GM18511 (cell line): ENCODE data around the gene ANKRA2.

Experiments
- ATAC-seq: cut with Tn5 transposase; IDR thresholded peaks from one replicate; pipeline ENCODE4 v1.9.1; 2021; ENCODE audit warnings: mild to moderate bottlenecking, moderate library complexity; ENCODE audit not compliant: unreplicated experiment

The ANKRA2 gene, protein sequence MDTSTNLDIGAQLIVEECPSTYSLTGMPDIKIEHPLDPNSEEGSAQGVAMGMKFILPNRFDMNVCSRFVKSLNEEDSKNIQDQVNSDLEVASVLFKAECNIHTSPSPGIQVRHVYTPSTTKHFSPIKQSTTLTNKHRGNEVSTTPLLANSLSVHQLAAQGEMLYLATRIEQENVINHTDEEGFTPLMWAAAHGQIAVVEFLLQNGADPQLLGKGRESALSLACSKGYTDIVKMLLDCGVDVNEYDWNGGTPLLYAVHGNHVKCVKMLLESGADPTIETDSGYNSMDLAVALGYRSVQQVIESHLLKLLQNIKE

DNA sequence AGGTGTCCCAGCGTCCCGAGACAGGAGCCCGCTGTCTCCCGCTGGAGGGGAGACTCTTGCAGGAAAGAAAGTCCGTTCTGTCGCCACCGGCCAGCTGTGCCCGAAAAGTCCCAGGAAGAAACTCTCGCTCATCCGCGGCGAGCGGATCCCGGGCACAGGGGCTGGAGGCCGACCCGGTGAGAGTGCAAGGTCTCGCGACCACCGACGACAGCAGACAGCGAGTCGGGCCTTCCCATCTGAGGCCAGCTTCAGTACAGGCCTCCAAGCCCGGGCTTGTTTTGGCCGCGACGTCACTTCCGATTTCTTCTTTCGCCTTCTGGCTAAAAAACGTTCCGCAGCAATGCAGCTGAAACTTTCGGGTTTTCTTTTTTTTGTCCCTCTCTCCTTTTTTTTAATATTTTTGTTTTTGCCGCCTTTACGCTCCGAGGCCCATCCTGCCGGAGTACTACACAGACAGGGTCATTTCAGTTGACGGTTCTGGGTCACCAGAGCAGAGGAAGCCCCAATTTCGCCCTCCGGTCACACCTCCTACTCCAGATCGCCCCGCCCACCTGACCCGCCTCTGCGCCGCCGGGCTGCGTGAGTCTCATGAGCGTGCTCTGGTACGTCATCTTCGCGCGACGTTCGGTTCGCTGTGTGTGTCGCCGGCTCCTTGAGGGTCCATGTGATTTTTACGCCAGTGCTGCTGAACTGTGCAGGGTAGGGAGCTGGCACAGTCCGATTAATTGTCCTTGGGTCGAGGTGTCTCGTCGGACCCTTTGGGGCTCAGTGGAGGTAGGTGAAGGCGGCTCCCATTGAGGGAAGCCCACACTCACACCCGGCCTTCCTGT, at the start of gene ANKRA2, which contains the start of gene UTP15:
Gene ANKRA2, minus strand, starts transcription at position 501 of the 830 bp plus-strand sequence. CDS start 2,758 bp downstream, outside the sequence.
Gene UTP15, plus strand, starts transcription at position 605 of the 830 bp plus-strand sequence. CDS start 1,602 bp downstream, outside the sequence.
- peak; percentile 96 for ATAC-seq

DNA sequence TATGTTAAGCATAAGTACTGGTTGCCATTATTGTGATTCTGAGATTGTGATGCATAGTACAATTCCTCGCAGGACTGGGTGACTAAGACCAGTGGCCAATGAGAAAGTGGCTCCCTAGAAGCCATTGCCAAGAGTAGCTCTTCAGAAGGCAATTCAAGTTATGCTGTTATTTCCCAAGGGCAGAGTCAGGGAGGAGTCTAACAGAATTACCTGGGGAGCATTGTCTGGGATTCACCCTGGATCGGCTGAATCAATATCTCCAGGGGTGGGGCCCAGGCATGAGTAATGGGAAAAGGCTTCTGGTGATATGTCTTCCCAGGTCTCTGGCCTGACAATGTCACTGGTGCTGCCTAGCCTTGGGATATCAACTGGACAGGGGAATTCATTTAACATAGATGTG, 49.6 kb upstream of the ANKRA2 start:
- no peak for ATAC-seq

DNA sequence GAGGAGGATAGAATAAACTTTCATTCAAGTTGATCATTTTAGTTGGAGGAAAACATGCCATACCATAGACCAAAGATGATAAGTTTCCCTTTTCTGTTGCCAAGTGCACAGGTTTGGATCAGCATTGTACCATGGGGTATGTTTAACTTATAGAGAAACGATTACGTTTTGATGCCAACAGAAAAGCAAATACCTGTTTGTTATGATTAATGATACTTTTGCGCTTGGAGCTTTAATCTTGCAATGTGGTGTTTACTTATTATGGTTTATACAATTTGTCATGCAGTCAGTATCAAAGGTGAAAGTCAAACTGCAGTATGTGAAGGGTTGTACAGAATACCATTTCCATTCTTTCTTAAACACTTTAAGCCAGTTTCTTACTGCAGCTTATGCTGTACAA, 47.4 kb upstream of the ANKRA2 start:
- ATAC-seq = no peak

DNA sequence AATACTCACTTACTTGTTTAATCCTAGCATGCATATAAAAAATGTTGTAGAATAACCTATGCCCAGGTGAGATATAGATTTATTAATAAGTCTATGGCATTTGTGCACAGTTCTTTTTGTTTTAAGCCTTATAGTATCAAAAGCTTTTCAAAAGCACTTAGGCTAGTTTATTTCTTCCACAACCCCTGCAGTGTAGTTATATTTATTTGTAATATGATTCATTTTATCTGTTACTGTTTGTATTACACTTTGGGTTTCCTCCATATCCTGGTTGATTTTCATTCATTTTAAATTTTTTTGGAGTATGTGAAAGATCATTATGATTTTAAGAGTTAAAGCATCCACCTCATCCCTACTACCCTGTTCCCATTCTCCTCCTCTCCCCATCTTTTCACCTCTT, 41.8 kb upstream of the ANKRA2 start:
- no peak for ATAC-seq

DNA sequence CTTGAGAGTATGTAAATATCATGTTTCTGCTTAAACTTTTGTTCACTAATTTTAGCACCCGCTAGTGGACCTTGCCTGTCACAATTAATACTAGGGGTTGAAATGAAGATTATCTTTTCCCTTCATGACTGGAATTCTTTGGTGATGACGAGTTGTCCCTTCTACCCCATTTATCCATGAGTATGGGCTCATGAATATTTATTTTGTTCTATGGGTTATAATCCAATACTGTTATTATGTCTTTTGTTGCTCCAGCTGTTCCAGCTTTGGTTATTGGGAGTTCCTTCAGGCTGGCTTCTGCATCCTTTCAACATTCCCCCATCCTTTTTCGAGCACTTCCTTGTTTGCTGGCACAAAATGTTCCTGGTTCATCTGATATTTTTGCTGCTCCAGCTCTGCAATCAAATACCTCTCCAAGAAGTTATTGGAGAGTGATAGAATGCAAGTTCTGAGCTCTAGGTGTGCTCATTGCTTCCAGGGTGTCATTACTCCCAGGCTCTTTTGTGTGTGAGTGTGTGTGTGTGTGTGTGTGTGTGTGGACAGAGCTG, 40.8 kb upstream of the ANKRA2 start:
- no peak for ATAC-seq

DNA sequence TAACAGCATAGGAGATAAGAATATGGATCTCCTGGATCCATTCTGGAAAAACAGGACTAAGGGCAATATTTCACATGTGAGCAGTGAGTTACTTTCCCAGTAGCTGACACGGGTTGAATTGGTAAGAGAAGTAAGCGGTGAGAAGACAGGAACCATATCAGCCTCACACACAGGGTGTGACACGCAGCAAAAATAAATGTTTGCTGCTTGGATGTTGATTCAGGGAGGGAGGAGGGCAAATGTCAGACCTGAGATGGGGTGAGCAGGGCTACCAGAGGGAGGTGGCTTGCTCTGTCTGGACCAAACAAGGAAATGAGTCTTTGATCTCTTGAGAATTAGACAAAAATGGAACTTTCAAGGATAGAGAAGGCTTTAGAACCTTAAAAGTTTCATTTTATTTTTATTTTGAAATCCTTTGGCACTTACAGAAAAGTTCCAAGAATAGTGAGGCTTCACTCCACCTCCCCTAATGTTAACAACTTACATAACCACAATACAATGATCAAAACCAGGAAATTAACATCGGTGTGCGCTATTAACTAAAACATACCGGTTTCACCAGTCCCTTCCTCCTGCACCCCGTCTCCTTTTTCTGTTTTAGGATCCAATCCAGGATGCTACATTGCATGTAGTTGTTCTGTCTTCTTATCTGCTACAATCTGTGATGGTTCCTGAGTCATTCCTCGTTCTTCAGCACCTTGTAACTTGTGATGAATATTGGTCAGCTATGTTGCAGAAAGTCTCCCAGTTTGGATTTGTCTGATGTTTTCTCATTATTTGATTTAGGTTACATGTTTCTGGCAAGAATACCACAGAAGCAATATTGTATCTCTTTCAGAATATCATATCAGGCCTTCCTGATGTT, 40.0 kb upstream of the ANKRA2 start:
- no peak for ATAC-seq

DNA sequence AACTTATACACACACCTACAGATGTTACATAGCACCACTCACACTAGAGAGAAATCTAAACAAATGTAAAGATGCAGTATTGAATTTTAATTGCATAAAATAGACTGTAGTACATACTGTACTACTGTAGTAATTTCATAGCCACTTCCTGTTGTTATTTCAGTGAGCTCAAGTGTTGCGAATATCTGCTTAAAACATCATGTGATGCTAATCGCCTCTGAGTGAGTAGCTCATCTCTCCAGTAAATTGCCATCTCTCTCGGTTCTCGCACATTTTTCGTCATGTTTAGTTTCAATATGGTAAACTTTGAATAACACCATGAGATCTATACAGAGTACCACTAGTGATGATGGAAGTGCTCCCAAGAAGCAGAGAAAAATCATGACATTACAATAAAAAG, 38.6 kb upstream of the ANKRA2 start:
- ATAC-seq = no peak

DNA sequence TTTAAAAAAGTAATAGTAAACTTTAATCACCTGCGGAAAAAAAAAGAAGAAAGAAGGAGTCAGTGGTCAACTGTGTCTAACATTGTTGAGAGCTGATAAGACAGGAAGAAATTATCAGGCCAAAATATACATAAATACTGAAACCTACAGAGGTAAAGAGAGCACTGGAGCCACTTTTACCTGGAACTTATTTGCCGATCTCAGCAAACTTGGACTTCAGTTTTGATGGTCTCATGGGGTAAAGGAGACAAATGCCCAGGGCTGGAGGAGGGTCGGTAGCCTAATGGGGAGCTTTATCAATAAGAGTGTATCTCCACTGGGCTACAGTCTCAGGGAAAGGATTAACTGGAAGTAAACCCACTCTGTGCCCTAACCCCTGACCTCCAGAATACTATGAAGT, 33.9 kb upstream of the ANKRA2 start:
- no peak for ATAC-seq

DNA sequence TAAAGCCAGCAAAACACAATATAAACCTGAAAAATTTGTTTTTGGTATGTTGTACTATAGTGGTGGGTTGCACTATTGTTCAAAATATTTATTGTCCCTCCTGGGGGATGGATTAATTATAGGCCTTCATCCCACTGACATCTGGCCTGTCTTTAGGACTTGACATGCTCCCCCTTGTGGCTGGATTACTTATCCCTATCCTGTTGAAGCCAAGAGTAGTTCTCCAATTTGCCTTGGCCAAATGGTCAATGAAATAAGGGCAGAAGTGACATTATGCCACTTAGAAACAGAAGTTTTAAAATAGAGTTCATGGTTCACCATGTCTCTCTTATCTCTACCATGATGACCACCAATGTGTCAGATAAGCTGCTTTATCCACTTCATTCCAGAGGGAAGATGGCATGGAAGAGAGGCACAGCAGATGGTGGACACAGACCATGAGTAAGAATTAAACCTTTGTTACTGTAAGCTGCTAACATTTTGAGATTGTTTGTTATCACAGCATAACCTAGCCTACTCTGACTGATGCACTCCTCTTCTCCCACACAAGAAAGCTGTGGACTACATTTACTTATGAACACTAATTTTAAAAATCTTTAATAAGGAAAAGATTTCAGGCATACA, 31.4 kb upstream of the ANKRA2 start:
- ATAC-seq = no peak

DNA sequence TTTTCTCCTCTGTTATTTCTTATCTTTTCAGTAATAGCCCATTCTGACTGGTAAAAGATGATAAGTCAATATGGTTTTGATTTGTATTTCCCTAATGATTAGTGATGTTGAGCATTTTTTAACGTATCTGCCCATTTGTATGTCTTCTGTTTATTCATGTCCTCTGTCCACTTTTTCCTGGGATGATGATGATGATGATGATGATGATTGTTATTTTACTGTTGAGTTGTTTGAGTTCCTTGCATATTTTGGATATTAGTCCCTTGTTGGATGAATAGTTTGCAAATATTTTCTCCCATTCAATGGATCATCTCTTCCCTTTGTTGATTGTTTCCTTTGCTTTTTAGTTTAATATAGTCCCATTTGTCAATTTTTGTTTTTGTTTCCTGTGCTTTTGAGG, 27.1 kb upstream of the ANKRA2 start:
- ATAC-seq = no peak

DNA sequence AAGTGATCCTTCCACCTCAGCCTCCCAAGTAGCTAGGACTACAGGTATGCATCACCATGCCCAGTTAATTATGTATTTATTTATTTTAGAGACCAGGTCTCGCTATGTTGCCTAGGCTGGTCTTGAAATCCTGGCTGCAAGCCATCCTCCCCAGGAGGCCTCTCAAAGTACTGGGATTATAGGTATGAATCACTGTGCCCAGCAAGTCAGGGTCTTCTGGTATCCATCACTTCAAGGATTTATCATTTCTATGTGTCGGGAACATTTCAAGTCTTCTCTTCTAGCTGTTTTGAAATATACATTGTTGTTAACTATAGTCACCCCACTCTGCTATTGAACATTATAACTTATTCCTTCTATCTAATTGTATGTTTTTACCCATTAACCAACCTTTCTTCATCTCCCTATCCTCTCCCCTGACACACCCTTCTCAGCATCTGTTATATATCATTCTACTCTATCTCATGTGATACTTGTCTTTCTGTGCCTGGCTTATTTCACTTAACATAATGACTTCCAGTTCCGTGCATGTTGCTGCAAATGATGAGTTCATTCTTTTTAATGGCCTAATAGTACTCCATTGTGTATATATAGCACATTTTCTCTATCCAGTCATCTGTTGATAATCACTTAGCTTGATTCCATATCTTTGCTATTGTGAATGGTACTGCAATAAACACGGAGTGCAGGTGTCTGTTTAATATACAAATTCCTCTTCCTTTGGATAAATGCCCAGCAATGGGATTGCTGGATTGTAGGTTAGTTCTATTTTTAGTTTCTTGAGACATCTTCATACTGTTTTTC, 26.5 kb upstream of the ANKRA2 start:
- ATAC-seq = no peak

DNA sequence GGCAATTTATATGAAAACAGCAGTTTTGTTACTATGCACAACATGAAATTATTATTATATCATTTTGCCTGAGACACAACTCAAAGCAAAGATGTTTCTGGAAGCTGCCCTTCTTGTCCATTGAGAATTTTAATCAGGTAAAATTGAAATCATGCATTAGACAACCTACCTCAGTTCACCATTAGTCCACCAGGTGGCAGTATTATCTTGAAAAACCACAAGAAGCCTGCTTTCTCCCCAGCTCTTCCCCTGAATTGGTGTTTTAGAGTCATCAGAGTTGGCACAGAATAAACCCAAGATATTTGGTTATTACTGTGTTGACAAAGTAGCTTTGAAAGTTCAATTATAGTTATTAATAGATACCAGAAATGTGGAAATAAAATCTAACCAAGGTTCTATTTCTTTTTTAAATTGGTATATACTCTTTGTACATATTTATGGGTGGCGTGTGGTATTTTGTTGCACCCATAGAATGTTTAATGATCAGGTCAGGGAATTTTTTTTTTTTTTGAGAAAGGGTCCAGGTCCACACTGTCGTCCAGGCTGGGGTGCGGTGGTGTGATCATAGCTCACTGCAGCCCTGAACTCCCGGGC, 25.8 kb upstream of the ANKRA2 start:
- peak; percentile 59 for ATAC-seq

DNA sequence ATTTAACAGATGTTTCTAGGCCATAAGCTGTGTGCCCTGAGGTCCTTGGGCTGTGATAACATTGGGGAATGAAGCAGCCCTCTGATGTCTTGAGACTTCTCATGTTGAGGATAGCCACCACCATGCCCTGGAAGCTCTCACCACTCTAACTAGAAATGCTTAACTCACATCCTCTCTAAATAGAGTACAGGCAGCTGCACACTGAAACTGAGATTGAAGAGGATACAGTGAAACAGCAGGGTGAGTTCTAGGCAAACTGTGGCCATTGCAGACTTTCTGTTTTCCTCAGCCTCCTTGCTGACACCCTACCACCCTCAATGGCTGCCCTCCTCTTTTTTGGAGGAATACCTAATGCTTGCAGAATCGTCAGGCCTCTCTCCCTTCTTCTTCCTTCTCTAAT, 22.5 kb upstream of the ANKRA2 start:
- peak; percentile 82 for ATAC-seq

DNA sequence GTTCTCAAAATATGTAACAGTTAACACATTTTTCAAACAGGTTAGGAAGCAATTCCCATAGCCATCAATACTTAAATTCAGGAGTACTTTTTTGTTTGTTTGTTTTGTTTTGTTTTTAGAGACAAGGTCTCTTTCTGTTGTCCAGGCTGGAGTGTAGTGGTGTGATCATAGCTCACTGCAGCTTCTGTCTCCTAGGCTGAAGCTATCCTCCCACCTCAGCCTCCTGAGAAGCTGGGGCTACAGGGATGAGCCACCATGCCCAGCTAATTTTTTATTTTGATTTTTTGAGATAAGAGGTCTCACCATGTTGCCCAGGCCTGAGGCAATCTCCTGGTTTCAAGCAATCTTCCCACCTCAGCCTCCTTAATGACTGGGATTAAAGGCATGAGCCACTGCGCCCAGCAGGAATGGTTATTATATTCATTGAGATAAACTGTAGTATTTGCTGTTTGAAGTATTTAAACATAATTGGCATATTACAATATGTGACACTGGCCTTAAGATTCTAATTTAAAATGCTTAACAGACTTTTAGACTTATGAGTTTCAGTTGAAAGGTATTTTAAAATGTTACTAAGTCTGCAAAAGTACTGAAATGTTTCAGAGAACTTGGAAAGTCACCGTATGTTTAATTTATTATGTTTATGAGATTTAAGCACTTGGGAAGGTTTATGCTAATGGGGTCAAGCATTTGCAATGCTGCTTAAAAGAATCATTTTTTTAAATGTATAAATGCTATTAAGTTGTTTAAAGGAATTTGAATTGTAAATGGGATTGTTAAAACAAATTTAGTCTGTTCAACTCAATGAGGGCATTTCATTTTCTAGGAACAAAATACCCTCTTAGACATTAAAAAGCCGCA, 17.1 kb upstream of the ANKRA2 start:
- no peak for ATAC-seq

DNA sequence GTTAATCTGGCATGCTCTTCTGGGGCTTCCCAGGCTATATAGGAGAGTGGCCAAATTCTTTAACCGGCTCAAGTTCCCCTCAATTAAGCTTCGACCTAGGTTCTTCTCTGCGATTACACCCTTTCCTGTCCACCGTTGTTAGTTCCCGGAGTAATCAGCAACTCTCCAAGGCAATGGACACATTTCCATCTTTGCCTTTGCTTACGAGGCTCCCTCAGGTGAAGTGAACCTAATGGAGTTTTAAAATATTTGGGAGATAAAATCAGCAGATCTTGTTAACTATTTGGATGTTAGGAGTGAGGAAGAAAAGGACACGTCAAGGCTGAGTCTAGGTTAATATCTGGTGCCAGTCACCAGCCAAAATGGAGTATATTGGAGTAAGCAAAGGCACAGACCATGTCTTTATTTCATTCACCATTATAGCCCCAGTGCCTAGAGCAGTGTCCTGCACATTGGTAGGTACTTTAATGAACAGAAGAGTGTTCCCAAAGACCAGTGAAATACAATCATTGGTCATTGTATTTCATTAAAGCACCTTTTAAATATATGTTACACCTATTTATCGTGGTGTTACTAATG, 619 bp upstream of the ANKRA2 start:
- no peak for ATAC-seq

DNA sequence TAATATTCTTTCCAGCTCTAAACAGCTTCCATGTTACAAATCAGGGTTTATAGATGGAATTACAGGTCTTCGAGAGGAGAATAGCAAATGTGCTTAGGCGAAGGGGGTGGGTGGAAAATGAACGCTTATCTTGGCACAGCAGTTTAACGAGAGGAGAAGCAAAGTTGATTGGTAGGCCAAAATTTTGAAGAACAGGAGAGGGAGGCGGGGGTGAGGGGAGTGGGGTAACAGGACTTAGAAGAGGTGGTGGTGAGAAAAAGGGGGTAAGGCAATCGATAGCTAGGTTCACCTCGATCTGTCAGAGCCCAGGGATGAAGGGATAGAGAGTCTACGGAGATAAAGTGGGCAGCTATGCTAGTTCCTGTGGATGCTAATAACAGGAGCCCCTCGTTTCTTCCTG, 764 bp downstream of the ANKRA2 start:
- ATAC-seq = peak; percentile 13

DNA sequence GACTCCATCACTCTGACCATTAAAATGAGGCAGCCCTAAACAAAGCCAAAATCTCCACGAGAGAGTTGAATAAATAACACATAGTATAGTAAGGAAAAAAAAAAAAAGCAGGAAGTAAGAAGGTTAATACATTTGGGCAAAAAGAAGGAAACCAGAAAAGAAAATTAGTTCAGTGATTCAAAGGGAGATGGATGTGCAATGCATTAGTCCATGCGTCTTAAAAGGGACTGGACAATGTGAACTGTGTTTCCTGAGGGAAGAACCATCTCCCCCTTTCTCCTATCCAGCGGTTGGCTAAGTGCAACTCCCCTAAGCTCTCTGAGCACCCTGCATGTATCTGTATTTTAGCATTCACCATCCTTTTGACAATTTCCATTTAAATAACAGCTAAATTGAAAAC, 1.4 kb downstream of the ANKRA2 start:
- ATAC-seq = no peak

DNA sequence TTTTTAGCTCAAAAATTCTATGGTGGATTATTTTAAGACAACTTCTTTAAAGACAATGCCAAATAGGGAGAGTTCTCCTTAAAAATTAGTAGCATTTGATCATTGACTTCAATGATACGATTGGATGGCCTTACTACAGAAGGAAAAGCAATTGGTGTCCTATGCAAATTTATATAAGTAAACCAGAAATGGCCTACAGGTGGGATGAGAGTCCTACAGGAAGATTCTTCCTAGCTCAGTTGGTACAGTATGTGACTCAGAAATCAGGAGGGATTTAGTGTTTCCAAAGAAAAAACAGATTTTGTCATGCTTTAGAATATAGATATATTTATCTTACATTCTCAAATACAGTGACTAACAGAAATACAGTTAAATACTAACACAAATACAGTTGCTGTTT, 6.5 kb downstream of the ANKRA2 start:
- no peak for ATAC-seq
